Sigmoid colon (tissue), 7 donors: Measurements from ENCODE around the gene ZFAND6. TPM values are rescaled to one million over a fixed set of nuclear protein-coding genes. Genes with fewer than 3 reads are reported as not detected.

ENCODE experiments used
- DNase-seq: peaks from one replicate; pipeline ENCODE4 v3.0.0-alpha.2; 2019
- H3K27ac ChIP-seq, 4 donors: fragments of 200-600 bp; sonication (generic); one replicate each; pipeline ENCODE4 v1.5.1; 2016 to 2019; ENCODE audit warnings: mild to moderate bottlenecking in 1 of 4
- H3K27me3 ChIP-seq, 3 donors: fragments of 200-600 bp; sonication (generic); one replicate each; pipeline ENCODE4 v1.5.1; 2019; ENCODE audit warnings: mild to moderate bottlenecking in 1 of 3
- H3K36me3 ChIP-seq, 4 donors: fragments of 200-600 bp; sonication (generic); one replicate each; pipeline ENCODE4 v1.5.1; 2016 to 2019
- H3K4me1 ChIP-seq, 4 donors: fragments of 200-600 bp; sonication (generic); one replicate each; pipeline ENCODE4 v1.5.1; 2017 to 2019
- H3K4me3 ChIP-seq, 4 donors: fragments of 200-600 bp; sonication (generic); one replicate each; pipeline ENCODE4 v1.5.1; 2017 to 2019; ENCODE audit warnings: mild to moderate bottlenecking in 2 of 4, moderate library complexity in 1 of 4
- H3K9me3 ChIP-seq, 4 donors: fragments of 200-600 bp in 3 of 4; sonication (generic) in 3 of 4; one replicate each; pipeline versions ENCODE4 v1.5.1 to v1.6.1; 2013 to 2019
- EP300 ChIP-seq, 4 donors: sonication (generic); formaldehyde crosslinking; IDR thresholded peaks; one replicate each; pipeline ENCODE4 v1.6.1; 2017; ENCODE audit warnings: antibody characterized with exemption in 4 of 4
- POLR2A ChIP-seq, 2 donors: fragments of 450-650 bp; IDR thresholded peaks; one replicate each; pipeline ENCODE4 v1.6.1; 2016; ENCODE audit warnings: antibody characterized with exemption in 2 of 2, mild to moderate bottlenecking in 2 of 2, moderate library complexity in 2 of 2
- POLR2AphosphoS5 ChIP-seq, 4 donors: sonication (generic); formaldehyde crosslinking; IDR thresholded peaks; one replicate each; pipeline ENCODE4 v1.6.1; 2017; ENCODE audit warnings: antibody characterized with exemption in 4 of 4
- WGBS, 2 donors: extraction: QIAGEN DNeasy Blood & Tissue Kit; methylation state at CpG; one replicate each; pipeline ENCODE4 v1.1.7; 2013; 5-methylcytosine and 5-hydroxymethylcytosine counted together
- intact Hi-C: fragments of 100-400 bp; cut with DNase I; formaldehyde crosslinking; loops from one replicate; pipeline ENCODE4 v1.15.1; 2023
- polyA plus RNA-seq, 3 donors: library from polyadenylated mRNA; stranded (reverse); fragments of 200-250 nt; gene quantifications; one replicate each; pipeline ENCODE4 v1.2.3, GENCODE V29; 2013
- total RNA-seq, 4 donors: library from RNA; depleted of rRNA; stranded (reverse); fragments of >200 nt; gene quantifications; one replicate each; pipeline ENCODE4 v1.1.0, GENCODE V29; 2016
- TF ChIP-seq, protein P1 (sequence below), 4 experiments: fragments of 450-650 bp in 3 of 4; fragments of 200-600 bp in 1 of 4; IDR thresholded peaks; one replicate each; pipeline ENCODE4 v1.5.1; 2016 to 2019; ENCODE audit warnings: antibody characterized with exemption in 4 of 4, mild to moderate bottlenecking in 3 of 4, moderate library complexity in 2 of 4
- donor health status: healthy with polysubstance abuse.
- donor health status: Bipolar disorder and iron deficiency.
- donor health status: healthy.

The ZFAND6 gene
- total and polyA plus RNA-seq, 7 donors: 65.8 to 188 (median 138) TPM

DNA sequence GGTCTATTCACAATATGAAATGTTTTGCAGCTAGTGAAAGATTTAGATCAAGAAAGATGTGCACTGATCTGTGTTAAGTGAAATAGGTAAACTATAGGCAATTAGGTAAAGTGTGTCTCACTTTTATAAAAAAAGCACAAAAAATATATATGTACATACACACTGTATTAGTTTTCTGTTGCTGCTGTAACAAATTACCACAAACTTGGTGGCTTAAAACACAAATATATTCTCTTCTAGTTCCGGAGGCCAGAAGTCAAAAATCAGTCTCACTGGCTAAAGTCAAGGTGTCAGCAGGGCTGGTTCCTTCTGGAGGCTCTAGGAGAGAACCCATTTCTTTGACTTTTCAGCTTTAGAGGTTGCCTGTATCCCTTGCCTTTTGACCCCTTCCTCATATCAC, 104.4 kb downstream of the ZFAND6 start:
- DNase-seq: no peak
- TF ChIP-seq POLR2A (IDR thresholded peaks at IDR 0.05) (no peak), EP300 (IDR thresholded peaks at IDR 0.05) (no peak), POLR2AphosphoS5 (IDR thresholded peaks at IDR 0.05) (no peak)
- TF ChIP-seq, protein P1, sequence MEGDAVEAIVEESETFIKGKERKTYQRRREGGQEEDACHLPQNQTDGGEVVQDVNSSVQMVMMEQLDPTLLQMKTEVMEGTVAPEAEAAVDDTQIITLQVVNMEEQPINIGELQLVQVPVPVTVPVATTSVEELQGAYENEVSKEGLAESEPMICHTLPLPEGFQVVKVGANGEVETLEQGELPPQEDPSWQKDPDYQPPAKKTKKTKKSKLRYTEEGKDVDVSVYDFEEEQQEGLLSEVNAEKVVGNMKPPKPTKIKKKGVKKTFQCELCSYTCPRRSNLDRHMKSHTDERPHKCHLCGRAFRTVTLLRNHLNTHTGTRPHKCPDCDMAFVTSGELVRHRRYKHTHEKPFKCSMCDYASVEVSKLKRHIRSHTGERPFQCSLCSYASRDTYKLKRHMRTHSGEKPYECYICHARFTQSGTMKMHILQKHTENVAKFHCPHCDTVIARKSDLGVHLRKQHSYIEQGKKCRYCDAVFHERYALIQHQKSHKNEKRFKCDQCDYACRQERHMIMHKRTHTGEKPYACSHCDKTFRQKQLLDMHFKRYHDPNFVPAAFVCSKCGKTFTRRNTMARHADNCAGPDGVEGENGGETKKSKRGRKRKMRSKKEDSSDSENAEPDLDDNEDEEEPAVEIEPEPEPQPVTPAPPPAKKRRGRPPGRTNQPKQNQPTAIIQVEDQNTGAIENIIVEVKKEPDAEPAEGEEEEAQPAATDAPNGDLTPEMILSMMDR (IDR thresholded peaks at IDR 0.05): no peak
- Histone ChIP-seq H3K36me3 (peaks cover 0 to 9% (median 0%) of the 10 kb centered on the region in 4 donors), H3K27ac (no peak overlapping the region), H3K4me1 (peaks cover 0 to 33% (median 9%) of the 10 kb centered on the region in 4 donors), H3K9me3 (no peaks in the 10 kb centered on the region), H3K27me3 (no peaks in the 10 kb centered on the region), H3K4me3 (no peak overlapping the region)
- WGBS, 2 donors: 91 to 94% methylated on average over 1 of the region's 1 CpG
- intact Hi-C loops: no loop called here

DNA sequence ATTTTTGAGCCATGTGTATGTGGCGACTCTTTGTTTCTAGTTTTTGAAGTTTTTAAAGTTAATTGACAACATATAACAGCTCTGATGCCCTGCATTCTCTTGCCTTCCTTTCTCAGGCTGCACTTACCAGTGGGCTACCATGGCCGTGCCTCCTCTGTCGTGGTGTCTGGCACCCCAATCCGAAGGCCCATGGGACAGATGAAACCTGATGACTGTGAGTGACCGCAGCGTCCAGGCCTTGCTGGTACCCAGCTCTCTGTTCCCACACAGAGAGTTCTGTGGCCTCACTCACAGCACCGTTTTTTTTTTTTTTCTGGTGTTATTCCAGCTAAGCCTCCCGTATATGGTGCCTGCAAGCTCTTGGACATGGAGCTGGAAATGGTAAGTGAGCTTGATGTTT, 108.5 kb downstream of the ZFAND6 start:
- Histone ChIP-seq H3K27me3 (no peaks in the 10 kb centered on the region), H3K4me1 (peaks cover 0 to 4% (median 0%) of the 10 kb centered on the region in 4 donors), H3K4me3 (no peak overlapping the region), H3K27ac (no peak overlapping the region), H3K36me3 (peaks cover 0 to 9% (median 0%) of the 10 kb centered on the region in 4 donors), H3K9me3 (no peaks in the 10 kb centered on the region)
- intact Hi-C loops: no loop called here
- 95 to 96% methylated on average over 8 of the region's 8 CpGs for WGBS, 2 donors
- peak; percentile 26 for DNase-seq
- TF ChIP-seq, protein P1 (IDR thresholded peaks at IDR 0.05): no peak
- TF ChIP-seq EP300 (IDR thresholded peaks at IDR 0.05): no peak
- no peak for TF ChIP-seq POLR2AphosphoS5 (IDR thresholded peaks at IDR 0.05)
- TF ChIP-seq POLR2A (IDR thresholded peaks at IDR 0.05): no peak

DNA sequence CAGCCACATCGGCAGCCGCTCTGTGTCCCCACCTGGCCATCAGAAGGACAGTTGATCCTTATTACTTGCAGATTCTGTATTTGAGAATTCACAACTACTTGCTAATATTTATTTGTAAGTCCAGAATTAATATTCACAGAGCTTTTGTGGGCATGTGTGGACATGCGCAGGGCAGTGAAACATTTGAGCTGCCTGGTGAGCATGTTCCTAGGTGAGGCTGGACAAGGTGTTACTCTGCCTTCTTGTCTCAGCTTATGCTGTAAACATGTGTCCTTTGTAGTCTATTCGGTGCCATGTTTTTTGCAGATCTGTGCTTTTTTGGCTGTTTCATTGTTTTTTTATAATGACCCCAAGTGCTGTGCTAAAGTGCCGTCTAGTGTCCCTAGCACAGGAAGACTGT, 108.9 kb downstream of the ZFAND6 start:
- Histone ChIP-seq H3K36me3 (peaks cover 0 to 9% (median 0%) of the 10 kb centered on the region in 4 donors), H3K4me1 (peaks cover 0 to 4% (median 0%) of the 10 kb centered on the region in 4 donors), H3K4me3 (no peak overlapping the region), H3K27me3 (no peaks in the 10 kb centered on the region), H3K9me3 (no peaks in the 10 kb centered on the region), H3K27ac (no peak overlapping the region)
- DNase-seq: peak; percentile 2
- TF ChIP-seq POLR2AphosphoS5 (IDR thresholded peaks at IDR 0.05) (no peak), POLR2A (IDR thresholded peaks at IDR 0.05) (no peak), EP300 (IDR thresholded peaks at IDR 0.05) (no peak)
- TF ChIP-seq, protein P1 (IDR thresholded peaks at IDR 0.05): no peak
- intact Hi-C loops: no loop called here
- 86 to 96% methylated on average over 5 of the region's 5 CpGs for WGBS, 2 donors

DNA sequence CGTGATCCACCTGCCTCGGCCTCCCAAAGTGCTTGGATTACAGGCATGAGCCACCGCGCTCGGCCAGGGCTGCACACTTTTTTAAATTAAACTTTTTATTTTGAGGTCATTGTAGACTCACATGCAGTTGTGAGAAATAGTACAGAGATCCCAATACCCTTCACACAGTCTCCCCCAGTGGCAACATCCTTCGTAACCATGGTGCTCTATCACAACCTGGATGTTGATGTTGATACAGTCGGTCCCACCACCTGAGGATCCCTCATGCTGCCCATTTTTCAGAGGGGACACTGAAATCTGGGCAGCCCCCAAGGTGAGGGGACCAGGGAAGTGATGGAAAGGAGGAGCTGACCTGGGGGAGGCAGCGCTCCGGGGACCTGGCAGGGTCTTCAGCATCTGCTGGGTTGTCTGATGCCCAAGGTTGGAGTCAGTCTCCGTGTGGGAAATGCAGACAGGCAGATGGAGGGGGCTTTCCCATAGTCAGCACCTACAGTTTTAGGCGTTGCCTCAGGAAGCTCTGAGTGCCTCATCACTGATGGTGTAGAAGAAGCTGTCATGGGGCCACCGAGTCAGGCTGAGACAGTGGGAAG, 110.4 kb downstream of the ZFAND6 start:
- peaks cover 0 to 18% (median 6%) of the 10 kb centered on the region in 4 donors for H3K4me1 ChIP-seq
- no peaks in the 10 kb centered on the region for H3K27me3 ChIP-seq
- intact Hi-C loops: loop anchor here (5.0 kb wide), 1 partner anchor 788 kb away; no protein-coding TSS in a partner anchor
- peaks cover 0 to 9% (median 0%) of the 10 kb centered on the region in 4 donors for H3K36me3 ChIP-seq
- H3K27ac ChIP-seq: no peak overlapping the region
- TF ChIP-seq, protein P1 (IDR thresholded peaks at IDR 0.05): no peak
- no peak for TF ChIP-seq POLR2A (IDR thresholded peaks at IDR 0.05)
- TF ChIP-seq EP300 (IDR thresholded peaks at IDR 0.05): no peak
- no peak for TF ChIP-seq POLR2AphosphoS5 (IDR thresholded peaks at IDR 0.05)
- H3K4me3 ChIP-seq: no peak overlapping the region
- 96 to 97% methylated on average over 12 of the region's 12 CpGs for WGBS, 2 donors
- H3K9me3 ChIP-seq: no peaks in the 10 kb centered on the region
- DNase-seq: peak; percentile 5
